HEK293T (cell line): ENCODE data around the gene RPS6KA5.

Experiments
- CTCF ChIA-PET: fragments of 350-600 bp; formaldehyde crosslinking; extraction: SDS; loops from one replicate; lab custom pipeline; 2021; ENCODE audit warnings: antibody characterized with exemption, inconsistent platforms; lab: Yijun Ruan, JAX
- POLR2A ChIA-PET: fragments of 350-600 bp; formaldehyde crosslinking; extraction: SDS; loops from one replicate; lab custom pipeline; 2020; ENCODE audit warnings: antibody characterized with exemption, inconsistent platforms; lab: Yijun Ruan, JAX
- DNase-seq: peaks from one replicate; pipeline ENCODE4 v3.0.0; 2012; ENCODE audit warnings: mixed read lengths; ENCODE audit errors: extremely low spot score
- ARNT ChIP-seq: fragments of 450-650 bp; IDR thresholded peaks from 2 replicates; pipeline ENCODE4 v1.6.1; 2017; ENCODE audit warnings: mild to moderate bottlenecking
- BHLHE40 ChIP-seq: fragments of 450-650 bp; IDR thresholded peaks from 2 replicates; pipeline ENCODE4 v1.6.1; 2016; ENCODE audit warnings: mild to moderate bottlenecking, moderate library complexity, borderline replicate concordance
- CTBP1 ChIP-seq: fragments of 450-650 bp; IDR thresholded peaks from 2 replicates; pipeline ENCODE4 v1.6.1; 2016; ENCODE audit warnings: borderline replicate concordance
- ELF4 ChIP-seq: fragments of 450-650 bp; IDR thresholded peaks from 2 replicates; pipeline ENCODE4 v1.6.1; 2017; ENCODE audit warnings: antibody characterized with exemption
- FOXA1 ChIP-seq: fragments of 450-650 bp; IDR thresholded peaks from 2 replicates; pipeline ENCODE4 v1.6.1; 2016; ENCODE audit warnings: mild to moderate bottlenecking
- FOXK2 ChIP-seq: fragments of 450-650 bp; IDR thresholded peaks from 2 replicates; pipeline ENCODE4 v1.6.1; 2016; ENCODE audit warnings: mild to moderate bottlenecking
- FOXM1 ChIP-seq: fragments of 450-650 bp; IDR thresholded peaks from 2 replicates; pipeline ENCODE4 v1.6.1; 2017; ENCODE audit warnings: mild to moderate bottlenecking, borderline replicate concordance
- HDGF ChIP-seq: fragments of 450-650 bp; IDR thresholded peaks from 2 replicates; pipeline ENCODE4 v1.6.1; 2017; ENCODE audit warnings: antibody characterized with exemption, borderline replicate concordance
- L3MBTL2 ChIP-seq: fragments of 450-650 bp; conservative IDR thresholded peaks from 2 replicates; pipeline ENCODE4 v1.6.1; 2016; ENCODE audit warnings: mild to moderate bottlenecking
- LEF1 ChIP-seq: fragments of 450-650 bp; IDR thresholded peaks from 2 replicates; pipeline ENCODE4 v1.6.1; 2017; ENCODE audit warnings: mild to moderate bottlenecking, borderline replicate concordance
- NFRKB ChIP-seq: fragments of 450-650 bp; IDR thresholded peaks from 2 replicates; pipeline ENCODE4 v1.6.1; 2016; ENCODE audit warnings: mild to moderate bottlenecking, moderate library complexity
- SP1 ChIP-seq: fragments of 450-650 bp; IDR thresholded peaks from 2 replicates; pipeline ENCODE4 v1.6.1; 2017
- SUZ12 ChIP-seq: fragments of 450-650 bp; IDR thresholded peaks from 2 replicates; pipeline ENCODE4 v1.6.1; 2016; ENCODE audit warnings: mild to moderate bottlenecking
- TARDBP ChIP-seq: fragments of 450-650 bp; IDR thresholded peaks from 2 replicates; pipeline ENCODE4 v1.6.1; 2016
- ZNF384 ChIP-seq: fragments of 450-650 bp; IDR thresholded peaks from 2 replicates; pipeline ENCODE4 v1.6.1; 2016
- TF ChIP-seq, protein P1 (sequence below): fragments of 450-650 bp; IDR thresholded peaks from 2 replicates; pipeline ENCODE4 v1.6.1; 2016

The RPS6KA5 gene

GRCh38 chr14:90890322-90891020 lies 170.0 kb downstream of the RPS6KA5 start:
- ChIA-PET POLR2A (no interaction called here), CTCF (interaction anchor here (1.2 to 1.5 kb wide), 2 partner anchors 12 to 282 kb away, joined by 4 to 5 read pairs; no protein-coding TSS in a partner anchor)
- no peak for TF ChIP-seq ELF4
- DNase-seq, result no peak

- no peak for TF ChIP-seq ZNF384
- no peak for TF ChIP-seq ELF4
- no peak for TF ChIP-seq ARNT
- TF ChIP-seq L3MBTL2, result no peak
- TF ChIP-seq FOXA1, result no peak
- no peak for TF ChIP-seq SUZ12
- TF ChIP-seq CTBP1, result no peak
- TF ChIP-seq FOXM1, result no peak
- TF ChIP-seq, protein P1, sequence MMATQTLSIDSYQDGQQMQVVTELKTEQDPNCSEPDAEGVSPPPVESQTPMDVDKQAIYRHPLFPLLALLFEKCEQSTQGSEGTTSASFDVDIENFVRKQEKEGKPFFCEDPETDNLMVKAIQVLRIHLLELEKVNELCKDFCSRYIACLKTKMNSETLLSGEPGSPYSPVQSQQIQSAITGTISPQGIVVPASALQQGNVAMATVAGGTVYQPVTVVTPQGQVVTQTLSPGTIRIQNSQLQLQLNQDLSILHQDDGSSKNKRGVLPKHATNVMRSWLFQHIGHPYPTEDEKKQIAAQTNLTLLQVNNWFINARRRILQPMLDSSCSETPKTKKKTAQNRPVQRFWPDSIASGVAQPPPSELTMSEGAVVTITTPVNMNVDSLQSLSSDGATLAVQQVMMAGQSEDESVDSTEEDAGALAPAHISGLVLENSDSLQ, result no peak
- no peak for TF ChIP-seq NFRKB
- no peak for TF ChIP-seq BHLHE40
- no peak for TF ChIP-seq FOXK2
- CTCF ChIA-PET, result interaction anchor here (0.6 kb wide), 1 partner anchor 1031 kb away, joined by 3 read pairs; no protein-coding TSS in a partner anchor
- POLR2A ChIA-PET, result no interaction called here
- no peak for DNase-seq
Measured at GRCh38 chr14:90886297-90886815, 174.1 kb downstream of the RPS6KA5 start.

- POLR2A ChIA-PET, result no interaction called here
- CTCF ChIA-PET, result no interaction called here
- DNase-seq, result no peak
- TF ChIP-seq TARDBP, result no peak
Measured at GRCh38 chr14:90883782-90884181, 176.7 kb downstream of the RPS6KA5 start.

GRCh38 chr14:90883197-90883596 lies 177.2 kb downstream of the RPS6KA5 start:
- CTCF ChIA-PET, result no interaction called here
- DNase-seq, result no peak
- TF ChIP-seq ARNT, result no peak
- TF ChIP-seq SUZ12, result no peak
- TF ChIP-seq ELF4, result no peak
- no peak for TF ChIP-seq LEF1
- TF ChIP-seq CTBP1, result no peak
- TF ChIP-seq, protein P1, result no peak
- no peak for TF ChIP-seq SP1
- TF ChIP-seq BHLHE40, result no peak
- TF ChIP-seq FOXA1, result no peak
- no peak for TF ChIP-seq HDGF
- no peak for TF ChIP-seq TARDBP
- TF ChIP-seq FOXK2, result no peak
- TF ChIP-seq ZNF384, result no peak
- TF ChIP-seq NFRKB, result no peak
- TF ChIP-seq L3MBTL2, result no peak
- no peak for TF ChIP-seq FOXM1
- POLR2A ChIA-PET, result no interaction called here

GRCh38 chr14:90880282-90880681 lies 180.2 kb downstream of the RPS6KA5 start:
- no peak for DNase-seq
- ChIA-PET CTCF (no interaction called here), POLR2A (no interaction called here)
- TF ChIP-seq LEF1 (no peak), SP1 (no peak), HDGF (no peak), BHLHE40 (no peak), TARDBP (no peak), ARNT (no peak), CTBP1 (no peak)

- TF ChIP-seq FOXA1 (no peak), FOXK2 (no peak), NFRKB (no peak), ELF4 (no peak), TARDBP (no peak), L3MBTL2 (no peak), CTBP1 (no peak), SUZ12 (no peak), ZNF384 (no peak), LEF1 (no peak), SP1 (no peak), ARNT (no peak), FOXM1 (no peak), BHLHE40 (no peak), HDGF (no peak)
- TF ChIP-seq, protein P1, result no peak
- CTCF ChIA-PET, result no interaction called here
- POLR2A ChIA-PET, result no interaction called here
- no peak for DNase-seq
Measured at GRCh38 chr14:90874599-90874998, 185.8 kb downstream of the RPS6KA5 start.
